GM12873 (cell line): ENCODE data around the gene ANGEL2.

ENCODE experiments used
- TF ChIP-seq, protein P1 (sequence below): IDR thresholded peaks from 2 replicates; pipeline ENCODE4 v1.5.1; 2012; ENCODE audit warnings: low read depth, mild to moderate bottlenecking, moderate library complexity, low read length, control low read depth; ENCODE audit not compliant: insufficient read depth; ENCODE audit errors: missing control alignments

ANGEL2 gene, protein sequence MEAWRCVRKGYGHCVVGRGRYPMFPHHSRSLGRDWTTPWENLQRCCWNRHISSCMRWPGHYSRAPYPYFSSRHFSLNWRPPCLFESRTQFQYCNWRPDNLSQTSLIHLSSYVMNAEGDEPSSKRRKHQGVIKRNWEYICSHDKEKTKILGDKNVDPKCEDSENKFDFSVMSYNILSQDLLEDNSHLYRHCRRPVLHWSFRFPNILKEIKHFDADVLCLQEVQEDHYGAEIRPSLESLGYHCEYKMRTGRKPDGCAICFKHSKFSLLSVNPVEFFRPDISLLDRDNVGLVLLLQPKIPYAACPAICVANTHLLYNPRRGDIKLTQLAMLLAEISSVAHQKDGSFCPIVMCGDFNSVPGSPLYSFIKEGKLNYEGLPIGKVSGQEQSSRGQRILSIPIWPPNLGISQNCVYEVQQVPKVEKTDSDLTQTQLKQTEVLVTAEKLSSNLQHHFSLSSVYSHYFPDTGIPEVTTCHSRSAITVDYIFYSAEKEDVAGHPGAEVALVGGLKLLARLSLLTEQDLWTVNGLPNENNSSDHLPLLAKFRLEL

DNA sequence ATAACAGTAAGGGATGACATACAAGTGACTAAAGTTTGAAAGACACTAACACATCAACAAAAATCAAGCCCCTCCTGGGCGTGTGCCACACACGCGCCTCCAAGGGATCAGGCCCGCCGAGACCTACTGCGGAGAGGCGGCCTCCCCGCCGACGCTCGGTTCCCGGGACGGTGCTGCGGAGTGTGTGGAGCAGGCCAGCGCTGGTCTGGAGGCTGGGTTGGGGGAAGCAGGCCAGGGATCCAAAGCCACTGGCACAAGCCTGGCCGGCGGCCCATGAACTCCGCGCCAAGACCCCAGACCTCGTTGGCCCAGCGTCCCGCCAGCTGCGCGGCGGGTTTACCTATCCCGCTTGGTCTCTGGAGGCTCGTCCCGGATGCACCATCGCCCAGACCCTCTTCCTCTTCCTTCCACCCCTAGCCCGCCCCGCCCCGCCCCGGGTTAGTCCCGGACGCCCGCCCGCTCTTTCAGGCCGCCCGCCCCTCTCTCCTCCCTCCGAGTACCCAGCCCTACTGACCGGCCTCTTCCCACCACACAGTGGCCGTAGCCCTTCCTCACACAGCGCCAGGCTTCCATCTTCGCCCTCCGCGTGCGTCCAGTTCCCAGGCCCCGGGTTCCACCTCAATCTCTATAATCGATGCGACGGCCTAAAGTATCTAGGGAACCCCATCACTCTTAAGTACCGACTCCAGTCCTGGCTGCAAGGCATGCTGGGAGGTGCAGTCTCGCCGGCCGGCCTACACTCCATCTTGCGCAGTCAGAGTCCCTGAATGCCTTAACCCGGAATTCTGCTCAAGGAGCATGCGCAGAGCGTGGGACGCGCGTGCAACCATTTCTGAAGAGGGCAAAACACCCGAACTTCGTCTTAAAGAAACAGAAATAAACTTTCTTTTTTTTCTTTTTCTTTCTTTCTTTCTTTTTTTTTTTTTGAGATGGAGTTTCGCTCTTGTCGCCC lies at the start of gene ANGEL2:
Gene ANGEL2, minus strand, starts transcription at position 769 of the 952 bp plus-strand sequence. Its CDS starts 196 bp downstream, at position 573.
- TF ChIP-seq, protein P1, sequence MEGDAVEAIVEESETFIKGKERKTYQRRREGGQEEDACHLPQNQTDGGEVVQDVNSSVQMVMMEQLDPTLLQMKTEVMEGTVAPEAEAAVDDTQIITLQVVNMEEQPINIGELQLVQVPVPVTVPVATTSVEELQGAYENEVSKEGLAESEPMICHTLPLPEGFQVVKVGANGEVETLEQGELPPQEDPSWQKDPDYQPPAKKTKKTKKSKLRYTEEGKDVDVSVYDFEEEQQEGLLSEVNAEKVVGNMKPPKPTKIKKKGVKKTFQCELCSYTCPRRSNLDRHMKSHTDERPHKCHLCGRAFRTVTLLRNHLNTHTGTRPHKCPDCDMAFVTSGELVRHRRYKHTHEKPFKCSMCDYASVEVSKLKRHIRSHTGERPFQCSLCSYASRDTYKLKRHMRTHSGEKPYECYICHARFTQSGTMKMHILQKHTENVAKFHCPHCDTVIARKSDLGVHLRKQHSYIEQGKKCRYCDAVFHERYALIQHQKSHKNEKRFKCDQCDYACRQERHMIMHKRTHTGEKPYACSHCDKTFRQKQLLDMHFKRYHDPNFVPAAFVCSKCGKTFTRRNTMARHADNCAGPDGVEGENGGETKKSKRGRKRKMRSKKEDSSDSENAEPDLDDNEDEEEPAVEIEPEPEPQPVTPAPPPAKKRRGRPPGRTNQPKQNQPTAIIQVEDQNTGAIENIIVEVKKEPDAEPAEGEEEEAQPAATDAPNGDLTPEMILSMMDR = no peak

DNA sequence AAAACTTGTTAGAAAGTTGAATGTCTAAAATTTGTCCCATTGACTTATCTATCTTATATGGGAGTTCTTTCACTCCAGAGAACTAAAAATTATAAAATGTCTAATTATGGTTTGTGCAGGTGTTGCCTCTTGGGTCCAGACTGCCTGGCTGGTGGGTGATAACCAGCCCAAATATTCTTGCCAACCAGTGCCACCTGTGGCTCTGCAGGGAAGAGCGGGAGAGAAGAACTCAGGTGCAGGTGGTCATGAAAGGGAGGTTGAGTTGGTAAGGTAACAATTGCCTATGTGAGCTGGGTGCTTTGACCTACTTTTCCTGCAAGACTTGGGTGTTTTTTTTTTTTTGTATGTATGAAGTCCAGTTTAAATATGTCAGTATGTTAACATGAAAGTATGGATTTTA lies 45.6 kb upstream of the ANGEL2 start:
- TF ChIP-seq, protein P1 = peak; percentile 8

DNA sequence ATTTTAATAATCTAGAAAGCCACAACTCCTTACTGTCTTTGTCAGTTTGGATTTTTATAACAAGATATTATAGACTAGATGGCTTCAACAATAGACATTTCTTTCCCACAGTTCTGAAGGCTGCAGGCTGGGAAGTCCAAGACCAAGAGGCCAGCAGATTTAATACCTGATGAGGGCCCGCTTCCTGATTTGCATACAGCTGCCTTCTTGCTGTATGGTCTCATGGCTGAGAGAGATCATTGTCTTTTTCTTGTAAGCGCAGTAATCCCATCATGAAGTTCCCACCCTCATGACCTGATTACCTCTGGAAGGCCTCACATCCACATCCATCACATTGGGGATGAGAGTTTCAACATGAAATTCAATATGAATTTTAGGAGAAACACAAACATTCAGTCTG lies 45.2 kb upstream of the ANGEL2 start:
- TF ChIP-seq, protein P1 = no peak

DNA sequence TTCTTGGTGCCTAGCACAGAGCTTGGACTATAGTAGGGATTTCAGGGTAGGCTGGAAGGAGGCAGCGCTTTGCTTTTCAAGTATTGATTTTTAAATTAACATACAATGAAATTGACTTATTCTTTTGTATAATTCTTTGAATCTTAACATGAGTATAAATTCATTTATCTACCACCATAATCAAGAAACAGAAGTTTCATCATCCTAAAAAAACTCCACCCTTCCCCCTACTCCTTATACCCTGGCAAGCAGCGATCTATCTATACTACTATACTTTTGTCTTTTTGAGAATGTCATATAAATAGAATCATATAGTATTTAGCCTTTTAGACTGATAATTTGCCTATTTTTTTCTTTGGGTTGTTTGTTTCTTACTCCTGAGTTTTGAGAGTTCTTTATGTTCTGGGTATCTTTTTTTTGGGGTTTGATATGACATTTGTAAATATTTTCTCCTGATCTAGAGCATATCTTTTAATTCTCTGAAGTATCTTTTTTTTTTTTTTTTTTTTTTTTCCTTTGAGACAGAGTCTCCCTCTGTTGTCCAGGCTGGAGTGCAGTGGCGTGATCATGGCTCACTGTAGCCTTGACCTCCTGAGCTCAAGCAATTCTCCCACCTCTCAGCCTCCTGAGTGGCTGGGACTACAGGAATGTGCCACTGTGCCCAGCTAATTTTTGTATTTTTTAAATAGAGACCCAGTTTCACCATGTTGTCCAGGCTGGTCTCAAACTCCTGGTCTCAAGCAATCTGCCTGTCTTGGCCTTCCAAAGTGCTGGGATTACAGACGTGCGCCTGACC lies 41.8 kb upstream of the ANGEL2 start:
- TF ChIP-seq, protein P1 = no peak

DNA sequence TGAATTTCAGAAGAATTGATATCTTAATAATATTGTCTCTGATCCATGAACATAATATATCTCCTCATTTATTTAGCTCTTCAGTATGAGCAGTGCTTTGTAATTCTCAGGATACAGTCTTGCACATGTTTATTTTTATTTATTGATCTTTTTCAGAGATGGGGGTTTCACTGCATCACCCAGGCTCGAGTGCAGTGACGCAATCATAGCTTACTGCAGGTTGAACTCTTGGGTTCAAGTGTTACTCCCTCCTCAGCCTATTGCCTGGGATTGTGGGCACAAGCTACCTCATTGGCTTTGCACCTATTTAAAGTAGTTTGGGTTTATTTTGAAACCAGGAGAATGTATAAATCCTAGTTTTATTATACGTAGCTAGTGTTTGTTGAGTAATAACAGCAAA lies 40.1 kb upstream of the ANGEL2 start:
- TF ChIP-seq, protein P1 = no peak

DNA sequence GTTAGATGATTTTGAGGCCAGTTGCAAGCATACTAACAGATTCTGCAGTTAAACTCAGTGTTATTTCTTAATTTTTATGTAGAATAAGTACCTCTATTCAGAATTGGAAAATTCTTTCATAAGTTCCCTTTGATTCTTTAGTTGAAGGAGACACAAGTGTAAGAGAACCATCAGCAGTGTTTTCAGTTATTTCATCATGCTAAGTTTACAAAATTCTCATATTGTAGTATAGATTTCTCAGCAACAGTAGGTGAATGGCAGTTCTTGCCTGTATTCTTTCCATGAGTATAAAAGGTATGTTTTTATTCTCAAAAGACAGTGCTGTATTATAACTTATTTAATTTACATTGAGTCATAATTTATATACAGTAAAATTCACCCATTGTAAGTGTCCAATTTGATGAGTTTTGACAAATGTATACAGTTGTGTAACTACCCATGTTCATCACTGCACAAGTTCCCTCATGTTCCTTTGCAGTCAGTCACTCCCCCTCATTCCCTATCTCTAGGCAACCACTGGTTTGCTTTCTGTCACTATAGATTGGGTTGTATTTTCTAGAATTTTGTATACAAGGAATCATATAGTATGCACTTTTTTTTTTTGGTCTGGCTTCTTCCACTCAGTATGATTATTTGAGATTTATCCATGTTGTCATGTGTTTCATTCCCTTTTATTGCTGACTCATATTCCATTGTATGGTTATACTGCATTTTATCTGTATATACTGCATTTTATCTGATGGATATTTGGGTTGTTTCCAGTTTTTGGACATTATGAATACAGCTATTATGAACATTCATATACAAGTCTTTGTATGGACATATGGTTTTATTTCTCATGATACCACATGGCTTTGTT lies 39.3 kb upstream of the ANGEL2 start:
- TF ChIP-seq, protein P1 = no peak
